ENCODE measurements around the gene MINK1. TPM values are rescaled to one million over a fixed set of nuclear protein-coding genes. Genes with fewer than 3 reads are reported as not detected.

MINK1 gene
- total and polyA plus RNA-seq, 2 of the 13 experiments (the other 11 are each of a cell fraction or from before 2014, with no cell fraction given), result 17.2 to 63.9 TPM

DNA sequence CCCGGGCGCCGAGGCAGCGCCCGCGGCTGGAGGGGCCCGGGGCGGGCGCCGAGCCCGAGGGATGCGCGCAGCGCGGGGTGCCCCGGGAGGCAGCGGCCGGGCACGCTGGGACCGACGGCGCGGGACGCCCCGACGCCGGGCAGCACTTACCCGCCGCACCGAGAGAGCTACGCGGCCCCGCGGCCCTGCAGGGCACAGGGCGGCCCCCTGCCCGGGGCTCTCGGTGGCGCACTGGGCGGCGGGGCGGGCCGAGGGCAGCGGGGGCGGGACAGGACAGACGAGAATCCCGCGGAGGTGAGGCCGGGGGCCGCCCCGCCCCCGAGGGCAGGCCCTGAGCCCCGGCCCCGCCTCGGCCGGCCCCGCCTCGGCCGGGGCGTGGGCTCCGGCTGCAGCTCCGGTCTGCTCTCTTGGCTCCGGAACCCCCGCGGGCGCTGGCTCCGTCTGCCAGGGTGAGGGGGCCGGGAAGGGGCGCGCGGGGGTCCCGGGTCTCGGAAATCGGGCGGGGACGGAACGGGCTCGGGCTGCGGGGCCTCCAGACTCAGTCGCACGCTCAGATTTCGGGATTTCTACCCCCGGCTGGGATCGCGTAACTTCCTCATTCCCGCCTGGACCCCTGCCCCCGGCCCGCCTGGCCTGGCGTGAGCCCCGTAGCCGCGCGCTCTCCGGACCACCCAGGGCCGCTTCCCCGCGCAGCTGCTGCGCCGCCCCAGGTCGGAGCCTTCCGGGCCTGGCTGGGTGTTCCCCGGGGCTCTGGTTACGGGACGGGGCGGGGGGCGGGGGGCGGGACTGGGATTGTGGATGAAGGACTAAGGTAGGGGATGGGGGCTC is 26.1 kb upstream of the MINK1 start, which contains the start of gene PLD2 (continued):
- TF ChIP-seq ZNF460 (CRISPR knock-in tag; IDR thresholded peaks at IDR 0.05; ENCODE audit: borderline replicate concordance) (no peak), ZSCAN9 (CRISPR knock-in tag; IDR thresholded peaks at IDR 0.05; ENCODE audit: borderline replicate concordance) (no peak), NCOR1 (IDR thresholded peaks at IDR 0.05; ENCODE audit: borderline replicate concordance, low read length) (no peak), ZNF598 (CRISPR knock-in tag; IDR thresholded peaks at IDR 0.05; ENCODE audit: borderline replicate concordance) (no peak), TSC22D2 (CRISPR knock-in tag; IDR thresholded peaks at IDR 0.05; ENCODE audit: borderline replicate concordance) (0 out of 2 replicates have a peak, but pooled peaks have one; percentile 72), SRSF9 (IDR thresholded peaks at IDR 0.05; ENCODE audit: borderline replicate concordance, insufficient read depth, low read depth, low read length, poor library complexity, severe bottlenecking) (no peak), SIN3B (IDR thresholded peaks at IDR 0.05; ENCODE audit: low read length) (no peak), MYC (CRISPR knock-in tag; IDR thresholded peaks at IDR 0.05; ENCODE audit: borderline replicate concordance) (no peak), ZFY (CRISPR knock-in tag; IDR thresholded peaks at IDR 0.05) (peak; percentile 84), PTBP1 (IDR thresholded peaks at IDR 0.05; ENCODE audit: low read depth, low read length, poor library complexity, severe bottlenecking) (no peak), NRL (CRISPR knock-in tag; IDR thresholded peaks at IDR 0.05; ENCODE audit: borderline replicate concordance) (no peak), MZF1 (CRISPR knock-in tag; IDR thresholded peaks at IDR 0.05; ENCODE audit: borderline replicate concordance) (no peak), KLF9 (CRISPR knock-in tag; IDR thresholded peaks at IDR 0.05; ENCODE audit: low read depth) (no peak), XRCC5 (optimal IDR thresholded peaks at IDR 0.05; ENCODE audit: low read length) (no peak), SIX4 (CRISPR knock-in tag; IDR thresholded peaks at IDR 0.05) (no peak), U2AF1 (optimal IDR thresholded peaks at IDR 0.05; ENCODE audit: low read depth, low read length) (no peak), KMT2A (CRISPR knock-in tag; IDR thresholded peaks at IDR 0.05) (no peak), PAF1 (CRISPR knock-in tag; IDR thresholded peaks at IDR 0.05) (no peak), STAG1 (CRISPR knock-in tag; IDR thresholded peaks at IDR 0.05) (no peak), HDAC1 (CRISPR knock-in tag; IDR thresholded peaks at IDR 0.05) (no peak), SMARCE1 (IDR thresholded peaks at IDR 0.05; ENCODE audit: borderline replicate concordance) (no peak)
- TF ChIP-seq, protein P1, sequence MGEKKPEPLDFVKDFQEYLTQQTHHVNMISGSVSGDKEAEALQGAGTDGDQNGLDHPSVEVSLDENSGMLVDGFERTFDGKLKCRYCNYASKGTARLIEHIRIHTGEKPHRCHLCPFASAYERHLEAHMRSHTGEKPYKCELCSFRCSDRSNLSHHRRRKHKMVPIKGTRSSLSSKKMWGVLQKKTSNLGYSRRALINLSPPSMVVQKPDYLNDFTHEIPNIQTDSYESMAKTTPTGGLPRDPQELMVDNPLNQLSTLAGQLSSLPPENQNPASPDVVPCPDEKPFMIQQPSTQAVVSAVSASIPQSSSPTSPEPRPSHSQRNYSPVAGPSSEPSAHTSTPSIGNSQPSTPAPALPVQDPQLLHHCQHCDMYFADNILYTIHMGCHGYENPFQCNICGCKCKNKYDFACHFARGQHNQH (CRISPR knock-in tag; IDR thresholded peaks at IDR 0.05), result no peak
- TF ChIP-seq, protein P2, sequence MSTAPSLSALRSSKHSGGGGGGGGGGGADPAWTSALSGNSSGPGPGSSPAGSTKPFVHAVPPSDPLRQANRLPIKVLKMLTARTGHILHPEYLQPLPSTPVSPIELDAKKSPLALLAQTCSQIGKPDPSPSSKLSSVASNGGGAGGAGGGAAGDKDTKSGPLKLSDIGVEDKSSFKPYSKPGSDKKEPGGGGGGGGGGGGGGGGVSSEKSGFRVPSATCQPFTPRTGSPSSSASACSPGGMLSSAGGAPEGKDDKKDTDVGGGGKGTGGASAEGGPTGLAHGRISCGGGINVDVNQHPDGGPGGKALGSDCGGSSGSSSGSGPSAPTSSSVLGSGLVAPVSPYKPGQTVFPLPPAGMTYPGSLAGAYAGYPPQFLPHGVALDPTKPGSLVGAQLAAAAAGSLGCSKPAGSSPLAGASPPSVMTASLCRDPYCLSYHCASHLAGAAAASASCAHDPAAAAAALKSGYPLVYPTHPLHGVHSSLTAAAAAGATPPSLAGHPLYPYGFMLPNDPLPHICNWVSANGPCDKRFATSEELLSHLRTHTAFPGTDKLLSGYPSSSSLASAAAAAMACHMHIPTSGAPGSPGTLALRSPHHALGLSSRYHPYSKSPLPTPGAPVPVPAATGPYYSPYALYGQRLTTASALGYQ (CRISPR knock-in tag; IDR thresholded peaks at IDR 0.05), result no peak
- TF ChIP-seq, protein P3, sequence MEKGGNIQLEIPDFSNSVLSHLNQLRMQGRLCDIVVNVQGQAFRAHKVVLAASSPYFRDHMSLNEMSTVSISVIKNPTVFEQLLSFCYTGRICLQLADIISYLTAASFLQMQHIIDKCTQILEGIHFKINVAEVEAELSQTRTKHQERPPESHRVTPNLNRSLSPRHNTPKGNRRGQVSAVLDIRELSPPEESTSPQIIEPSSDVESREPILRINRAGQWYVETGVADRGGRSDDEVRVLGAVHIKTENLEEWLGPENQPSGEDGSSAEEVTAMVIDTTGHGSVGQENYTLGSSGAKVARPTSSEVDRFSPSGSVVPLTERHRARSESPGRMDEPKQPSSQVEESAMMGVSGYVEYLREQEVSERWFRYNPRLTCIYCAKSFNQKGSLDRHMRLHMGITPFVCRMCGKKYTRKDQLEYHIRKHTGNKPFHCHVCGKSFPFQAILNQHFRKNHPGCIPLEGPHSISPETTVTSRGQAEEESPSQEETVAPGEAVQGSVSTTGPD (CRISPR knock-in tag; IDR thresholded peaks at IDR 0.05), result no peak
- TF ChIP-seq, protein P4, sequence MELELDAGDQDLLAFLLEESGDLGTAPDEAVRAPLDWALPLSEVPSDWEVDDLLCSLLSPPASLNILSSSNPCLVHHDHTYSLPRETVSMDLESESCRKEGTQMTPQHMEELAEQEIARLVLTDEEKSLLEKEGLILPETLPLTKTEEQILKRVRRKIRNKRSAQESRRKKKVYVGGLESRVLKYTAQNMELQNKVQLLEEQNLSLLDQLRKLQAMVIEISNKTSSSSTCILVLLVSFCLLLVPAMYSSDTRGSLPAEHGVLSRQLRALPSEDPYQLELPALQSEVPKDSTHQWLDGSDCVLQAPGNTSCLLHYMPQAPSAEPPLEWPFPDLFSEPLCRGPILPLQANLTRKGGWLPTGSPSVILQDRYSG (CRISPR knock-in tag; IDR thresholded peaks at IDR 0.05), result no peak
